GM18520 (cell line): ENCODE measurements around the gene ENG.
"Not testable (repeated sequence)": the region's sequence is repeated elsewhere in the genome, so short reads cannot be mapped to it uniquely, and the experiment has no call there.

ENCODE experiments used
- ATAC-seq: cut with Tn5 transposase; IDR thresholded peaks from one replicate; pipeline ENCODE4 v1.9.1; 2021; ENCODE audit not compliant: unreplicated experiment

Gene ENG

DNA sequence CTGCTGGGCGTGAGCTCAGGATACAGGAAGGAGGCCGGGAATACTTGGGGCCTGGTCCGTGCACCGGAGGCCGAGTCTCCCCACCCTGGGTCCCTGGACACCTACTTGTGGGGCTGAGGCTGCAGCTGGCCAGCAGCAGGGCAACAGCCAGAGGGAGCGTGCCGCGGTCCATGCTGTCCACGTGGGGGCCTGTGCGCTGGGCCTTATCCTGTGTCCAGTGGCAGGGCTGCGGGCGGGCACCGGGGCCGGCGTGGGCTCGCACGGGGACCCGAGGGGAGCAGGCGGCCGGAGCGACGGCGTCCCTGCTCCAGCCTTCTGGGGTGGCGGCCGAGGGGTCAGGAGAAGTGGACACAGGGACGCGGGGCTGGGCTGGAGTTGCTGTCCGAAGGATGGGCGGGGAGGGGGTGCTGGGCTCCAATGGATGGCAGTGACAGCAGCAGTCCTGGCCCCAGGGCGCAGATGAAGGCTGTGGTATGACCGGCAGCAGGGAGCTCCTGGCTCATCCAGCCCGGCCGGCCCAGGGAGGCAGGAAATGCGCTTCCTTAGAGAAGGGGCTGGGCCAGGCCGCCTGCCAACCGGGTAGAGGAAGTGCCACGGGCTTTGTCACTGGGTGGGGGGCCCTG, at the start of gene ENG:
Gene ENG, minus strand, starts transcription at position 475 of the 623 bp plus-strand sequence. Its CDS starts 303 bp downstream, at position 172.
- no peak for ATAC-seq

- no peak for ATAC-seq
Observed at GRCh38 chr9:127903557-127904475, 49.4 kb upstream of the ENG start.

DNA sequence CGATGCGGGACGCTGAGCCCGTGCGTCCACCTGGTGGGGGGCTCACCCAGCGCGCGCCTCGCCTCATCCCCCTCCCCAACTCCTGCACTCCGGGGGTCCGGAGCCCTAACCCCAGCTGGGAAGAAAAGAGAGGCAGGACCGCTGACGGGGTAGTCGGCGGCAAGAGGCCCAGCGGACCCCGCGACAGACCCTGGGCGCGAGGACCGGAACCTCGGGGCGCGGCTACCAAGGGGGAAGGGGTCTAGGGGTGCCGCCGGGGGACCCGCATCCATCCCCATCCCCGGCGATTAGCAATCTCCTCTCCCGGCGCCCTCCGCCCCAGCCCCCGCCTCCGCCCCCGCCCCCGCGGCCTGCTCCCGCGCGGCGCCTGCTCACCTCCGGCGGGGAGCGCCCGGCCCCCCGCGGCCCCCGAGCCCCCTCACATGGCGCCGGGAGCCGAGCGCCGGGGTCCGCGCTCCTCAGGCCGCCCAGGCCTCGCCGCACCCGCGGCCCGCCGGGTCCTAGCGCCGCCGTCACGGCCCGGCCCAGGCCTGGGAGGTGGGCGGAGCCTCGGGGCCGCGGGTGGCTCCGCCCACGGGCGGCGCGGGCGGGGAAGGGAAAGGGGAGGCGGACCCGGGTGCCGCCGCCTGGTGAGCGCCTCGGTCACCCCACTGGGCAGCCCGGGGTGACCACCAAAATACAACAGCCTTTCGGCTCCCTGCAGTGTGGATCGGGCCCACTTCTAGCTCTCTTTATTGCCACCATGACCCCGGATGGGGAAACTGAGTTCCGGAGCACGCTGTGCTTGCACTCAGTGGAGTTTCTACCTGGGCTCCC, 44.9 kb upstream of the ENG start, which contains the start of gene ST6GALNAC6:
Gene ST6GALNAC6, minus strand, starts transcription at position 476 of the 816 bp plus-strand sequence. CDS start 1,622 bp downstream, outside the sequence.
- ATAC-seq = peak; percentile 69

DNA sequence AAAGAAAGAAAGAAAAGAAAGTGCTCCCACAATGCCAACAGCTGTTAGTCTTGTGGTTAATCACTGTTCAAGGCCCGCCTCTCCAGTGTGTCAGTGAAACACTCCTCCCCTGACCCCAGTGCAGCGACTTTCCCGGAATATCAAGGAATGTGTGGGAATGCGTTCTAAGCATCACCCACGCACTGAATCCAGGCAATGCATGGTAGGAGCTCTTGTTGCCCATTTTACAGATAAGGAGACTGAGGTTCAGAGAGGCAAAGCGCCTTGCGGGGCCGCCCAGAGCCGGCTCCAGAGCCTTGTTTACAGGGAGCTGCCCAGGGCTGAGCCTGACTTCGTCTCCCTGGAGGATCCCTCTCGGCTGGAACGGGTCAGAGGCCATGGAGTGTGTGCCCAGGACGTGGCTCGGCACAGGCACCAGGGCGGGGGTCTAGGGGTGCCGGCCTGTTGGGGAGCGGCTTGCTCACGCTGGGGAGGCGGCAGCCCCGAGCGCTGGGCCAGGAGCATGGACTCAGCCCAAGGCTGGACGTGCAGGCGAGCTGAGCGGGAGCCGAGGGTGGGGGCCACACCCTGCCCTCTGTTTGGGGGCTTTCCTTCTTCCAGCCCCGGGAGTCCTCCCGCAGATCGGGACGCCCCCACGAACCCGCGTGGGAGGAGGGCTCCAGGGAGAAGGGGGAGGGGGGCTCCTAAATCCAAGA, 44.1 kb upstream of the ENG start:
- ATAC-seq = no peak

DNA sequence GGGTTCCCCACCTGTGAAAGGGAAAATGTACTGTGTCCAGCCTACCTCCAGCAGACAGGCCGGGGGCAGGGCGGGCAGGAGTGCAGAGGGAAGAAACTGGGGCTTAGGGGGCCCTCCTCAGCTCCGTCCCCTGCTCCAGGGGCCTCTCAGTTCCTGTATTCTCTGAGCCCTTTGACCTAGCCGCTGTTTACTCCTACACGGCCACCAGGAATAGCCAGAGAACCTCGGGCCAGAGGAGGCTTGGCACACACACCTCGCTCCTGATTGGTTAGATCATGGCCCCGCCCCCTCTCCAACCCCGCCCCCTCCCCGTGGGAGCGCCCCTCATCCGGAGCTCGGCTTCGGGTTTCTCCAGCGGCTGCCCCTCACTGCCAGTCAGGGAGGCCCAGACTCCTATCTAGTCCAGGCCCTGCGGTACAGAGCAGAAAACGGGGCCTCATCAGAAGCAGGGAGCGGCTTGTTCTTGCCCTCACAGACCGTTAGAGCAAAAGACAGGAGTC, 42.8 kb upstream of the ENG start:
- no peak for ATAC-seq

- no peak for ATAC-seq
Observed at GRCh38 chr9:127896395-127897192, 42.1 kb upstream of the ENG start.

DNA sequence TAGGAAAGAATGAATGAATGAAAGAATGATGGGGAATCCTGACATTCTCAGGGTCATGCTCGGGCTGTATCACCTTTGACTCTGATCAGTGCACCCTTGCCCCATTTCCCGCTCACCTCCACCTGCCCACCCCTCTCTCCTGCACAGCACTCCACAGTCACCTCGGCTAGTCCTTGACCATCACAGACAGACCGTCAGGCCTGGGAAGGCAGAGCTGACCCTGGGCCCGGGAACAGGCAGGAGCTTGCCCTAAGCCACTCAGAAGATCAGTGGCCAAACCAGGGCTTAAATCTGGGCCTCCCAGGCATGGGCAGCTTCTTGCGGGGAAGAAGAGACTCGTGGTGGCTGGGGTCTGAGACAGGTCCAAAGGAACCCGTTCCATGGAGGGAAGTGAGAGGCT, 41.4 kb upstream of the ENG start:
- ATAC-seq = no peak

GRCh38 chr9:127893392-127893791, 38.9 kb upstream of the ENG start:
- no peak for ATAC-seq

- no peak for ATAC-seq
Observed at GRCh38 chr9:127892831-127893230, 38.4 kb upstream of the ENG start.

DNA sequence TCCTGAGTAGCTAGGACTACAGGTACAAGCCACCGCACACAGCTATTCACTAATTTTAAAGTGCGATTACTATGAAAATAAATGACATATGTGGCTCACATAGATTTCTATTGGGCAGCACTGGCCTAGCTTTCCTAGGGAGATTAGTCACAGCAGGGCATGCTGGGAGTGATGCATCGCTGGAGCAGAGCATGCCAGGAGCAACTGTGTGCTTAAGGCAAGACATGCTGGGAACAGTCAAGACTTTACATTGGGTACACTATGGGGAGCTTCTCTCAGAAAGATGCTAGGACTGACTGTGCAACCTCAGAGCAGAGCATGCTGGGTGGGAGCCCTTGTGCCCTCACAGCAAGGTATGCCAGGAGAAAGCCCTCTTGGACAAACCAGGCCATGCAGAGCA, 35.6 kb upstream of the ENG start:
- no peak for ATAC-seq

- no peak for ATAC-seq
Observed at GRCh38 chr9:127887792-127888191, 33.3 kb upstream of the ENG start.

GRCh38 chr9:127886401-127886972, 32.0 kb upstream of the ENG start:
- no peak for ATAC-seq

DNA sequence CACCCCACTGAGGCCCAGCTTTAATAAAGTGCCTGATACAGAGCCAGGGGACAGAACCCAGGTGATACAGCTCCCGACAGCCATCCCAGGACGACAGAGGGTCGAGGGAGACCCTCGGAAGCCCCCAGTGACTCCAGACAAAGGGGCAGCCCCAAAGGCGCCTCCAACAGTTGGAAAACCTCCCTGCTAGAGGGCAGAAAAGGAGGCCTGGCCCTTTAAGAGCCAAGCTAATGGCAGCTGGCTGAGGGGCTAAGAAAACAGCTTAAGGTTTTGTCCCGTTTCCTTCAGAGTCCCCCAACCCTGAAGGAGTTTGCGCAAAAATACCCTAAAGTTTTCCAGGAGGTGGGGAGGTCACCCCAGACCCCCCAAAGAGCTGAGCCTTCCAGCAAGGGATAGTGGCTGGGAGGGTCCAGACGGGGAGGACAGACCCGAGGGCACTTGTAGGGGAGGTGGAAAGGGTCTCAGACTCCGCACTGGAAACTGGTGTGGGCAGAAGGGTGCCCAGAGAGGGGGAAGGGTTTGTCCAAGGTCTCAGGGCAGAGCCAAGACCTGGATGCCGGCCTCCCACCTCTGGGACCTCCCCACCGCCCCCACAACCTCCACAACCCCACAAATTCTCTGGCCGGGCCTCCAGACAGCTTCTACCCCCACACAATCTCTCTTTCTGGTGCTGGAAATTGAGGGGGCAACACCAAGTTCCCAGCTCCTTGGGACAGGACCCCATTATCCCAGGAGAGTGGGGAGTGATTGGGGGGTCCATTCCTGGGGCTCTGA, 31.2 kb upstream of the ENG start:
- no peak for ATAC-seq

- no peak for ATAC-seq
Observed at GRCh38 chr9:127884976-127885490, 30.6 kb upstream of the ENG start.

DNA sequence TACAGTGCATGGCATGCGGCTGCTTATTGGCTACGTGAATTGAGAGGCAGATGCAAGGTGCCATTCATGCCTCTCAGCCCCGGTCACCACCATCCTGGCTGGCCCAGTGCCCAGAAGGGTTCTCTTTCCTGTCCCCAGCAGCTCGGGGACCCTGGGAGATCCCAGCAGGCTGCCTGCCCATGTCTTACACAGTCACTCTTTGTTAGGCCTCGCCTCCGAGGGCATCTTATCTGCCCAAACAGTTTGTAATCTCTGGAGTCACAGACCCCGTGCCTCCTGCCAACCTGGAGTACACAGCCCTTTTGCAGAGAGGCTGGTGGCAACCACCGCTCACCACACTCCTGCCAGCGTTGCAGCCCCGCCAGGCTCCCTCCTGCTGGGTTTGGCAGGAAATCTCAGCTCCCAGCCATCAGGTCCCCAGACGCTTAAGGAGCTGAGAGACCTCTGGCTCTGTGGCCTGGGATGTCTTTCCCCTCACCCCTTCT, 30.0 kb upstream of the ENG start:
- no peak for ATAC-seq

DNA sequence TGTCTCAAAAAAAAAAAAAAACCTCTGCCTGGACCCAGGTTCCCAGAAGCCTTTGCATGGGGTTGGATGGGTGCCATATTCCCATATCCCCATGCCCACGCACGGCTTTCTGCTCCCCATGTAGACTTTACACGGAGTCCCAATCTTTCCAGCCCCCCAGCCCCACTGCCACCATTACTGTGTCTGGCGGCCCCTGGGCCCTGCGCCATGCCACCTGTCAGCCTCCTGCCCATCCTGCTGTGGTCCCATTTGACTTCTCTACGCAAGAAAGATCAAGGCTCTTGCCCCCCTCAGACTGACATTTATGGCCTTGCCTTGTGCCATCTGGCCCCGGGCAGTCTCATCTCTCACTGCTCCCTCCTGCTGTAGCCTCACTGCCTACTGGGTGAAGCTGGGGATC, 29.5 kb upstream of the ENG start:
- ATAC-seq = no peak

- ATAC-seq = not testable (repeated sequence)
Observed at GRCh38 chr9:127881715-127882114, 27.3 kb upstream of the ENG start.

DNA sequence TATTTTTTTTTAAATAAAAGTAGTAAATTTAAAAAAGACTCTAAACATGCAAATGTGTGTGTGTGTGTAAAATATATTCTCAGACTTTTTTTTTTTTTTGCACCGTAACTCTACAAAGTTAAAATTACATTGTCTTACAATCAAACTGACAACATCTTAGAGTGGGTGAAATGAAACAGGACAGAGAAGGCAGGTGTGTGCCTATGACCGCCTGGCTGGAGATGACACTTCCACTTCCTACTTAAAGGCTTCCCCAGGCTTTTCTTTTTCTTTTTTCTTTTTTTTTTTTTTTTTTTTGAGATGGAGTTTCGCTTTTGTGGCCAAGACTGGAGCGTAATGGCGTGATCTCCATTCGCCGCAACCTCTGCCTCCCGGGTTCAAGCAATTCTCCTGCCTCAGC, 25.7 kb upstream of the ENG start:
- ATAC-seq = no peak
